Gastroesophageal sphincter (tissue), 4 donors: ENCODE results near the gene CPD. TPM values are rescaled to one million over a fixed set of nuclear protein-coding genes. Genes with fewer than 3 reads are reported as not detected.
"Not testable (repeated sequence)": the region's sequence is repeated elsewhere in the genome, so short reads cannot be mapped to it uniquely, and the experiment has no call there.

ENCODE experiments used
- ATAC-seq: fragments of 150-250 bp; one replicate; pipeline ENCODE4 v1.9.1; 2016; ENCODE audit warnings: mild to moderate bottlenecking, moderate library complexity
- H3K27ac ChIP-seq, 4 donors: fragments of 200-600 bp; sonication (generic) in 3 of 4; 1 replicate in 3 of 4; 2 replicates in 1 of 4; pipeline ENCODE4 v1.5.1; 2016 to 2019
- H3K27me3 ChIP-seq: fragments of 200-600 bp; sonication (generic); one replicate; pipeline ENCODE4 v1.5.1; 2019
- H3K36me3 ChIP-seq, 2 donors: fragments of 200-600 bp; sonication (generic); one replicate each; pipeline ENCODE4 v1.5.1; 2019; ENCODE audit warnings: control low read depth in 1 of 2
- H3K4me1 ChIP-seq, 3 donors: fragments of 200-600 bp; sonication (generic); 1 replicate in 2 of 3; 2 replicates in 1 of 3; pipeline ENCODE4 v1.5.1; 2016 to 2019; ENCODE audit warnings: control low read depth in 2 of 3
- H3K4me3 ChIP-seq, 2 donors: fragments of 200-600 bp; sonication (generic); one replicate each; pipeline ENCODE4 v1.5.1; 2019; ENCODE audit warnings: mild to moderate bottlenecking in 1 of 2, moderate library complexity in 1 of 2
- H3K9me3 ChIP-seq, 3 donors: fragments of 200-600 bp; sonication (generic); one replicate each; pipeline ENCODE4 v1.5.1; 2017 to 2019; ENCODE audit warnings: control low read depth in 2 of 3
- EP300 ChIP-seq: sonication (generic); formaldehyde crosslinking; IDR thresholded peaks from one replicate; pipeline ENCODE4 v1.6.1; 2017; ENCODE audit warnings: antibody characterized with exemption, mild to moderate bottlenecking
- POLR2A ChIP-seq, 2 donors: fragments of 450-650 bp; IDR thresholded peaks; one replicate each; pipeline ENCODE4 v1.6.1; 2017; ENCODE audit warnings: antibody characterized with exemption in 2 of 2, mild to moderate bottlenecking in 2 of 2, moderate library complexity in 1 of 2
- POLR2AphosphoS5 ChIP-seq: sonication (generic); formaldehyde crosslinking; IDR thresholded peaks from one replicate; pipeline ENCODE4 v1.6.1; 2017; ENCODE audit warnings: antibody characterized with exemption
- WGBS, 2 donors: methylation state at CpG; one replicate each; pipeline ENCODE4 v1.1.5; 2018; ENCODE audit warnings: low coverage in 1 of 2; 5-methylcytosine and 5-hydroxymethylcytosine counted together
- total RNA-seq, 4 donors: library from RNA; depleted of rRNA; stranded (reverse); fragments of >200 nt; gene quantifications; one replicate each; pipeline ENCODE4 v1.1.0, GENCODE V29; 2016
- TF ChIP-seq, protein P1 (sequence below), 4 experiments: fragments of 200-600 bp in 2 of 4; fragments of 450-650 bp in 2 of 4; sonication (generic) in 1 of 4; IDR thresholded peaks; one replicate each; pipeline ENCODE4 v1.5.1; 2017 to 2019; ENCODE audit warnings: antibody characterized with exemption in 4 of 4, mild to moderate bottlenecking in 2 of 4, moderate library complexity in 2 of 4

Gene CPD
- total RNA-seq, 4 donors from 2014 or later = 37.8 to 103 (median 57.5) TPM

DNA sequence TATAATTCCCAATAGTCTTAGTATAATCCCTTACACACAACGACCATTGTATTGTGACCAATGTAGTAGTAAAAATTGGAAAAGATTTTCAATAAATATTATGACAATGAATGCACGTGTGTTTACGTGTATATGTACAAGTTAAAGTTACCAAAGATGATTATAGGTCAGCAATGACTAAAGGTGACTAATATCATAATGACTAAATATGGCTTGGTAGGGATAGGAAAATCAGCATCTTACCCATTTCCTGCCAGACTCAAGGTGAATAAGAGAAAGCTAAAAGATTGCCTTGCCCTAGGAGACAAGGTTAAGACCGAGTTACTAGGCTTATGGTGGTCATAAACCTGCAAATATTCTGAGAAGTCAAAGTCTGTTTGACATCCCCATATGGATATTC lies 34.4 kb downstream of the CPD start:
- Histone ChIP-seq H3K4me1 (peaks cover 0 to 22% (median 0%) of the 10 kb centered on the region in 3 donors), H3K9me3 (no peaks in the 10 kb centered on the region), H3K27ac (no peak overlapping the region), H3K4me3 (no peak overlapping the region), H3K27me3 (no peaks in the 10 kb centered on the region), H3K36me3 (peaks cover 0 to 7% of the 10 kb centered on the region in 2 donors)
- TF ChIP-seq, protein P1, sequence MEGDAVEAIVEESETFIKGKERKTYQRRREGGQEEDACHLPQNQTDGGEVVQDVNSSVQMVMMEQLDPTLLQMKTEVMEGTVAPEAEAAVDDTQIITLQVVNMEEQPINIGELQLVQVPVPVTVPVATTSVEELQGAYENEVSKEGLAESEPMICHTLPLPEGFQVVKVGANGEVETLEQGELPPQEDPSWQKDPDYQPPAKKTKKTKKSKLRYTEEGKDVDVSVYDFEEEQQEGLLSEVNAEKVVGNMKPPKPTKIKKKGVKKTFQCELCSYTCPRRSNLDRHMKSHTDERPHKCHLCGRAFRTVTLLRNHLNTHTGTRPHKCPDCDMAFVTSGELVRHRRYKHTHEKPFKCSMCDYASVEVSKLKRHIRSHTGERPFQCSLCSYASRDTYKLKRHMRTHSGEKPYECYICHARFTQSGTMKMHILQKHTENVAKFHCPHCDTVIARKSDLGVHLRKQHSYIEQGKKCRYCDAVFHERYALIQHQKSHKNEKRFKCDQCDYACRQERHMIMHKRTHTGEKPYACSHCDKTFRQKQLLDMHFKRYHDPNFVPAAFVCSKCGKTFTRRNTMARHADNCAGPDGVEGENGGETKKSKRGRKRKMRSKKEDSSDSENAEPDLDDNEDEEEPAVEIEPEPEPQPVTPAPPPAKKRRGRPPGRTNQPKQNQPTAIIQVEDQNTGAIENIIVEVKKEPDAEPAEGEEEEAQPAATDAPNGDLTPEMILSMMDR (IDR thresholded peaks at IDR 0.05) = no peak
- TF ChIP-seq EP300 (no peak), POLR2AphosphoS5 (no peak), POLR2A (IDR thresholded peaks at IDR 0.05) (no peak)
- no peak for ATAC-seq
- WGBS, 2 donors = 92 to 94% methylated on average over 4 of the region's 4 CpGs

DNA sequence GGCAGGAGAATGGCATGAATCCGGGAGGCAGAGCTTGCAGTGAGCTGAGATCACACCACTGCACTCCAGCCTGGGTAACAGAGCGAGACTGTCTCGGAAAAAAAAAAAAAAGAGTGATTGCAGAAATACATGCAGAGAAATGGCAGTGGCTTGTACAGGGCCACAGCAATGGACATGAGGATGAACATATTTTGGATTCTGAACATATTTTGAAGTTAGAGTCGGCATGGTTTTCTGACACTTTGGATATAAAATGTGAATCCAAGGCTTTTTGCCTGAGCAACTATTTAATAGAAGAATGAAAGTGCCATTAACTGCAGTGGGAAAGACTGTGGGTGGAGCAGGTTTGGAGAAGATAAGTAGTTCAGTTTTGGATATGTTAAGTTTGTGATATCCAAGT lies 35.8 kb downstream of the CPD start:
- Histone ChIP-seq H3K36me3 (peaks cover 0 to 11% of the 10 kb centered on the region in 2 donors), H3K4me1 (peaks cover 0 to 17% (median 0%) of the 10 kb centered on the region in 3 donors), H3K27ac (no peak overlapping the region), H3K9me3 (no peaks in the 10 kb centered on the region), H3K4me3 (no peak overlapping the region), H3K27me3 (no peaks in the 10 kb centered on the region)
- TF ChIP-seq EP300 = no peak
- 59 to 79% methylated on average over 4 of the region's 4 CpGs for WGBS, 2 donors
- ATAC-seq = no peak

DNA sequence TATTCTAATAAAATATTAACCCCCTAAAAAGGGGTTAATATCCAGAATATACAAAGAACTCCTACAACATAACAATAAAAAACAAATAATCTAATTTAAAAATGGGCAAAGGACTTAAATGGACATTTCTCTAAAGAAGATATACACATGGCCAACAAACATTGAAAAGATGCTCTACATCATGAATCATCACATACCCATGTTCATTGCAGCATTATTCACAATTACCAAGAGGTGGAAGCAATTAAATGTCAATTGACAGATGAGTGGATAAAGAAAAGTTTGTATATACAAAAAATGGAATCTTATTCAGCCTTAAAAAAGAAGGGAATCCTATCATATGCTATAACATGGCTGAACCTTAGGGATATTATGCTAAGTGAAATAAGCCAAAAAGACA lies 36.8 kb downstream of the CPD start:
- TF ChIP-seq EP300 = no peak
- no peak for TF ChIP-seq POLR2AphosphoS5
- TF ChIP-seq, protein P1 (IDR thresholded peaks at IDR 0.05) = no peak
- no peak for TF ChIP-seq POLR2A (IDR thresholded peaks at IDR 0.05)
- Histone ChIP-seq H3K9me3 (no peaks in the 10 kb centered on the region), H3K36me3 (peaks cover 0 to 12% of the 10 kb centered on the region in 2 donors), H3K27ac (no peak overlapping the region), H3K27me3 (no peaks in the 10 kb centered on the region), H3K4me3 (no peak overlapping the region), H3K4me1 (peaks cover 0 to 17% (median 0%) of the 10 kb centered on the region in 3 donors)
- no peak for ATAC-seq

DNA sequence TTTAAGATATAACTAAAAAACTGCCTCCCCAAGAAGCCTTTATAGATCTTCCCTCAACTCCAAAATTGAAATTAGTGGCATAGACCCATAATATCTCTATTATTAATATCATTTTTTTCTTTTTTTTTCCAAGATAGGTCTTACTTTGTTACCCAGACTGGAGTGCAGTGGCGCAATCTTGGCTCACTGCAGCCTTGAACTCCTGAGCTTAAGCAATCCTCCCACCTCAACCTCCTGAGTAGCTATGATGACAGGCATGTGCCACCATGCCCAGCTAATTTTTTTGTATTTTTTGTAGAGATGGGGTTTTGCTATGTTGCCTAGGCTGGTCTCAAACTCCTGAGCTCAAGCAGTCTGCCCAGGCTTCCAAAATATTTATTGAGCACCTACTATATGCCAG lies 39.3 kb downstream of the CPD start:
- H3K27ac ChIP-seq, H3K27me3 ChIP-seq, H3K4me3 ChIP-seq, H3K9me3 ChIP-seq, ATAC-seq, H3K4me1 ChIP-seq: not testable (repeated sequence)
- 80 to 100% methylated on average over 1 of the region's 1 CpG for WGBS, 2 donors
- H3K36me3 ChIP-seq = peaks cover 6 to 30% of the 10 kb centered on the region in 2 donors

DNA sequence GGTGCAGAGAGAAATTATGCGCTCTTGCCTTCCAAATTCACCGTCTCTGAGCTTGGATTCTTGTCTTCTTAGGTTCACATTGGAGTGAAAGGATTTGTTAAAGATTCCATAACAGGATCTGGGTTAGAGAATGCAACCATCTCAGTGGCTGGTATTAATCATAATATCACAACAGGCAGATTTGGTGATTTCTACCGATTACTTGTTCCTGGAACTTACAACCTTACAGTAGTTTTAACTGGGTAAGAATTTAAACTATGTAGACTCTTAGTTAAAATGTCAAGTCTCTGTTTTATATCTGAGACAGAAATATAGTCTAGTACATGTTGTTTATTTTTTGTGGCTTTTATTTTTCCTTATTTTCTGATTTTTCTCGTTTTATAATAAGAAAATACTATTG lies 42.9 kb downstream of the CPD start:
- no peak for TF ChIP-seq POLR2AphosphoS5
- no peak for TF ChIP-seq EP300
- TF ChIP-seq, protein P1 (IDR thresholded peaks at IDR 0.05) = no peak
- TF ChIP-seq POLR2A (IDR thresholded peaks at IDR 0.05) = no peak
- H3K27ac ChIP-seq = no peak overlapping the region
- H3K27me3 ChIP-seq = no peaks in the 10 kb centered on the region
- 73 to 94% methylated on average over 4 of the region's 4 CpGs for WGBS, 2 donors
- H3K9me3 ChIP-seq = no peaks in the 10 kb centered on the region
- H3K4me3 ChIP-seq = no peak overlapping the region
- H3K36me3 ChIP-seq = peaks cover 8 to 63% of the 10 kb centered on the region in 2 donors
- no peak for ATAC-seq
- H3K4me1 ChIP-seq = no peaks in the 10 kb centered on the region

DNA sequence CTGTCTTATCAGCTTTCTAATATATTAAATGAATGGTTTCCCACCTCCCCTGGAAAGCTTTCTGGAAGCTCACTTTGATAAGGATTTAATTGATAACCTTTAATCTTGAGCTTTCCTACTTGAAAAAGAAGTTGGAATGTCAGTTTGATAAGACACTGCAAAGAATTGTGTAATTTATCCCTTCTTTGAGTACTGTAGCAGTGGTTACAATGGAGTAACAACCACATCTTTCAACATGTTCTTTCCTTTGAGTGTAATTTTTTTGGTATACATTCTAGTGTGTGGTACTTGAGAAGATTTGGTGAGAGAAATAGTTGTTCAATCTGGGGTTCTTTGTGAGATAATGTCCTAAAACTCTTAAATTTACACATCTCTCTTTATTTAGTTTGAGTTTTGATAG lies 43.4 kb downstream of the CPD start:
- Histone ChIP-seq H3K9me3 (no peaks in the 10 kb centered on the region), H3K27me3 (no peaks in the 10 kb centered on the region), H3K4me3 (no peak overlapping the region), H3K27ac (no peak overlapping the region), H3K36me3 (peaks cover 8 to 65% of the 10 kb centered on the region in 2 donors), H3K4me1 (no peaks in the 10 kb centered on the region)
- TF ChIP-seq POLR2A (IDR thresholded peaks at IDR 0.05) (no peak), EP300 (no peak), POLR2AphosphoS5 (no peak)
- TF ChIP-seq, protein P1 (IDR thresholded peaks at IDR 0.05) = no peak
- ATAC-seq = no peak
